ENCODE results near the gene EMID1.

GRCh38 chr22:29214232-29214631 lies 8.5 kb downstream of the EMID1 start:
- TF ChIP-seq CTCF (conservative IDR thresholded peaks at IDR 0.05 in 1 of 2, IDR thresholded peaks at IDR 0.05 in 1 of 2; ENCODE audit: extremely low read depth in 1 of 2, insufficient read depth in 1 of 2, low read depth in 1 of 2, low read length in 2 of 2) (no peak), EZH2 (IDR thresholded peaks at IDR 0.05; ENCODE audit: borderline replicate concordance, low read length) (no peak)
